Muscle of leg (tissue), 9 donors: Measurements from ENCODE around the gene RNF7. TPM values are rescaled to one million over a fixed set of nuclear protein-coding genes. Genes with fewer than 3 reads are reported as not detected.

Experiments
- polyA plus RNA-seq, 8 donors: library from polyadenylated mRNA; unstranded; fragments of 120-200 nt; gene quantifications; one replicate each; pipeline versions ENCODE4 v1.2.1 to v1.2.3, GENCODE V29; 2013; ENCODE audit warnings: inconsistent platforms in 1 of 8, low replicate concordance in 1 of 8; ENCODE audit not compliant: insufficient read length in 8 of 8, insufficient read depth in 1 of 8
- total RNA-seq: library from RNA; stranded (reverse); fragments of 120-200 nt; gene quantifications from one replicate; pipeline ENCODE4 v1.2.4, GENCODE V29; 2013

The RNF7 gene
- total and polyA plus RNA-seq, 9 donors = 79.6 to 100 (median 85.6) TPM

Other genes with a start within 250 kb of the RNF7 start
- 0.04 TPM for gene GRK7, start 25.1 kb downstream of the RNF7 start, total RNA-seq
- gene GRK7, start 25.1 kb downstream of the RNF7 start, polyA plus RNA-seq = under 1 TPM in 4 of 8 donors, not detected in 4; 0.04 to 0.13 (median 0.06) TPM
- 25.8 TPM for gene ATP1B3, start 138.3 kb downstream of the RNF7 start, total RNA-seq
- gene ATP1B3, start 138.3 kb downstream of the RNF7 start, polyA plus RNA-seq = 100 to 1,000 TPM in 3 of 8 donors, 10 to 100 TPM in 5; 72.6 to 113 (median 88.9) TPM